Measurements from ENCODE around the gene DIO3.
A peak's percentile ranks its signal among the peaks of the same experiment; 100 is the strongest.

The DIO3 gene

DNA sequence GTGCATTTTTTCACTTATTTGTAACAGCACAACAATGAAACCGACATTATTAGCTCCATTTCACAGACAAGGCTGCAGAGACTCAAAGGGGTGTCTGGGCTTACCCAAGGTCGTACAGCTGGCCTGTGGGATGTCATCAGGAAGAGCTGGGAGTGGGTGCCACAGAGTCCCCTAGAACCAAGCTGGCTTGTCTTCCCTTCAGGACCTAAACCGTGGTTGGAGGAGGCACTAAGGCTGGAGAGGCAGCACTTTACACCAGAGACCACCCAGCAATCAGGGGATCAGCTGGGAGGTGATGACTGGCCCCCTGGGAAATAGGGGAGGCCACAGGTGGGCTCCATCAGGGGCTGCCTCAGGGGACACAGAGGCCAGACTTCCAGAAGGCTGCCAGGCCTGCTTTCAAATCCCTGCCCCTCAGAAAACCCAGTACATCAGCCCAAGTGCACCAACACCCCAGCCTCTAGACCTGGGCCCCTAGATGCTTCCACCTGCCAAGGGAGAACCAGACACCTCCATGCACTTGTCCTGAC lies 28.3 kb downstream of the DIO3 start:
- no peak overlapping the region for H3K4me3 Mint-ChIP-seq
- no peak for ATAC-seq (replicated peaks)
- peaks cover 0 to 2% of the 10 kb centered on the region in 2 donors for H3K36me3 Mint-ChIP-seq
- peaks cover 0 to 7% of the 10 kb centered on the region in 2 donors for H3K4me1 Mint-ChIP-seq
- no peak overlapping the region for H3K27ac Mint-ChIP-seq
- no peak for DNase-seq
- peaks cover 0 to 2% of the 10 kb centered on the region in 2 donors for H3K9me3 Mint-ChIP-seq
- H3K27me3 Mint-ChIP-seq = peaks cover 0 to 6% of the 10 kb centered on the region in 2 donors

DNA sequence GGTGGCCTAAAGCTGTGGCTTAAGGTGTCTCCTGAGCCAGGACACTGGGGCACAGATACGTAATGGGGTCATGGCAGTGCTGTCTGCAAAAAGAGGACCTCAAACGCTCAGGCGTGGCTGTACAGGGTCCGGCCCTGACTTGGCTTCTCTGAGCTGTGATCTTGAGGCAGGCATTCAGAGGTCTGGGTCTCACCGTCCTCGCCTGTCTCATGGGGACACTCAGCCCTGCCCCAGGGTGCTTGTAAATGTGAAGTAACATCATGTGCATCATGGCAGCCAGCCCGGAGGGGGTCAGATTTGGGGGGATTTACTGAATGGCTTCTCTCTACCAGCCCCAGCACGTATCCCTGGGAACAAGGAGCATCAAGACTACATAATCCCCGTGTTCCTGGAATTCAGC lies 28.8 kb downstream of the DIO3 start:
- ATAC-seq (replicated peaks) (no peak), DNase-seq (no peak)
- peaks cover 0 to 7% of the 10 kb centered on the region in 2 donors for H3K4me1 Mint-ChIP-seq
- H3K27ac Mint-ChIP-seq = no peak overlapping the region
- no peak overlapping the region for H3K4me3 Mint-ChIP-seq
- H3K27me3 Mint-ChIP-seq = peaks cover 0 to 6% of the 10 kb centered on the region in 2 donors
- H3K9me3 Mint-ChIP-seq = peaks cover 0 to 2% of the 10 kb centered on the region in 2 donors
- H3K36me3 Mint-ChIP-seq = peaks cover 0 to 2% of the 10 kb centered on the region in 2 donors

DNA sequence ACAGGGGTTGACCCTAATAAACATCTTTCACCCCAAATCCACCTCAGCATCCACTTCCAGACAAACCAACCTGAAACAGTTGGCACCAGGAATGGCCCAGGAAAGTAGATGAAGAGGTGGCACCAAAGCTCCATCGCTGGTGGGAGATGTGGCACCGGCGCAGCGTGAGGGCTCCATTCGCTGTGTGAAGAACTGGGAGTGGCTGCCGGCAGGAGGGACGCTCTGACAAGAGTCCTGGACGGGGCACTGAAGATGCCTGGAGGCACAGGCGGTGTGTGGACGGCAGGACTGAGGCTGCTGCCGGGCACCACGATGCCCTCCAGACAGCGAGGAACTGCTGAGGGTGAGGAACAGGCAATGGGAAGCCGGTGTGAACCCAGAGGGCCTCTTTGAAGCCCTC lies 29.3 kb downstream of the DIO3 start:
- peaks cover 2 to 3% of the 10 kb centered on the region in 2 donors for H3K9me3 Mint-ChIP-seq
- H3K27me3 Mint-ChIP-seq = peaks cover 0 to 6% of the 10 kb centered on the region in 2 donors
- DNase-seq = no peak
- peaks cover 2 to 9% of the 10 kb centered on the region in 2 donors for H3K4me1 Mint-ChIP-seq
- no peak overlapping the region for H3K4me3 Mint-ChIP-seq
- H3K27ac Mint-ChIP-seq = no peak overlapping the region
- peaks cover 0 to 2% of the 10 kb centered on the region in 2 donors for H3K36me3 Mint-ChIP-seq
- ATAC-seq (replicated peaks) = no peak

DNA sequence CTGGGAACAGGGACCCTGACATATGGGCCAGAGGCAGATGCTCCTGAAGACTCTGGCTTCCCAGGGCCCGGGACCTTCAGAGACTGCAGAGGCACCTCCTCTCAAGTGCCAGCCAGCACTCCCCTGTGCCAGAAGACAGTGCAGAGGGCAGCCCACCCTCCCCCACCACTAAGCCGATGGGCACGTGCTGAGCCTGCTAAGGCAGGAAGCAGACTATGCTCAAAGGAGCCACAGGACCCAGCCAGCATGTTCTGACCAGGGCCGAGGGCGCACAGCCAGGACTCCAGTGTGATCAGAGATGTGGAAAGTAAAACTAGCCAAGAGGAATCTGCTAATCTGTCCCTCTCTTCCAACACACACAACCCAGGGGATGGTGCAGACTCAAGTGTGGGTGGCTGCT lies 29.8 kb downstream of the DIO3 start:
- Mint-ChIP-seq H3K27ac (no peak overlapping the region), H3K27me3 (peaks cover 0 to 6% of the 10 kb centered on the region in 2 donors), H3K4me3 (no peak overlapping the region), H3K9me3 (peaks cover 7% of the 10 kb centered on the region in 2 donors), H3K4me1 (peaks cover 7 to 14% of the 10 kb centered on the region in 2 donors), H3K36me3 (peaks cover 3 to 4% of the 10 kb centered on the region in 2 donors)
- no peak for ATAC-seq (replicated peaks)
- DNase-seq = no peak

DNA sequence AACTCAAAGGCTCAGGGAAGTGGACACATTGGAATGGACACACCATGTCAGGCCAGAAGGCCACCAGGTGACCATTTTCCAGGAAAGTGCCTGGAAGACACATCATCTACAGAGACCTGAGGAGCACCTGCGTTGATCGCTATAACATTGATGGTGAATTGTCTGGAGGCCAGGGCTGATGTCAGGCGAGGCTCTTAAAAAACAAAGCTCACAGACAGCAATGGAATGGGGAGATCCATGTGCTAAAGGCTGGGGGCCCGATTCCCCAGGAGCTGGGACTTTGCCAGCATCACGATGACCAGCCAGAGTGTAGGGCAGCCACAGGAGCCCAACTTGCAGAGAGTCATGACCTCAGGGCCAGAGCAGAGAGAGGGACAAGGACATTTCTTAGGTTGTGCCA lies 30.3 kb downstream of the DIO3 start:
- Mint-ChIP-seq H3K27ac (no peak overlapping the region), H3K4me1 (peaks cover 11 to 18% of the 10 kb centered on the region in 2 donors), H3K9me3 (peaks cover 9 to 10% of the 10 kb centered on the region in 2 donors), H3K27me3 (peaks cover 0 to 3% of the 10 kb centered on the region in 2 donors), H3K4me3 (no peak overlapping the region), H3K36me3 (peaks cover 8% of the 10 kb centered on the region in 2 donors)
- DNase-seq (no peak), ATAC-seq (replicated peaks) (no peak)

DNA sequence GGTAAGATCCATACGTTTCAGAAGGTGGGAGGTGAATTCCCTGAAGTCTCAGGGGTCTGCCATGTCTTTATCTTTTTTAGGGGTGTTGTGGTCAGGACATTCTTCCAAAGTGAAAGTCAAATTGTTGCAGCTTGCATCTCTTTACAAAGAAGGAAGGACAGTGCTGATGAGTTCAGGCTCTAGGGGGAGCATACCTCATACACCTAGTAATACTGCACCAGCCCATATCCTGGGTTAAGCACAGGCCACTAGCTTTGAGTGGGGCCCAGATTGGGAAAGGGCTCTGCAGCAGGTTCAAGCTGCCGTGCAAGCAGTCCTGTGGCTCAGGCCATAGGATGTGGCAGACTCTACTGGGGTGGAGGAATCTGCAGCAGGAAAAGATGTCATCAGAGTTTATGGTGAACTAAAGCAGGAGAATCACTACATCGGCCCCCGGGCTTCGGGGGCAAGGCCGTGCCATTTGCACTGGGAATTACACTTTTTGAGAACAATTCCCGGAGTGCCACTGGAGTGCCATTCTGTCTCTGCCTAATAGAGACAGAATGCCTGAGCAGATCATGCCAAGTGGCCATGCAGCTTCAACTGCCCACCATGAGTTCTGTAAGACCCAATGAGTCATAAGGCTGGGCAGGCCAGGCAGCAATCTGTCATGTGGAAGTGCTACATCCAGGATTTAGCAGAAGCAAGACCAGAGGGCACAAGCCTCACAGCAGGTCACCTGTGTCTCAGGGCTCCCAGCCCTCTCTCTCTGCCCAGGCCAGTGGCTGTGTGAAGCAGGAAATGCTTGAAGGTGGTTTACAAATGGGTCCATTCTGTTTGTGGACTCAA lies 32.3 kb downstream of the DIO3 start:
- H3K36me3 Mint-ChIP-seq = peaks cover 11% of the 10 kb centered on the region in 2 donors
- no peak overlapping the region for H3K27ac Mint-ChIP-seq
- peaks cover 15 to 17% of the 10 kb centered on the region in 2 donors for H3K9me3 Mint-ChIP-seq
- H3K4me3 Mint-ChIP-seq = no peak overlapping the region
- H3K4me1 Mint-ChIP-seq = peaks cover 20 to 38% of the 10 kb centered on the region in 2 donors
- DNase-seq = no peak
- ATAC-seq (replicated peaks) = no peak
- no peaks in the 10 kb centered on the region for H3K27me3 Mint-ChIP-seq

DNA sequence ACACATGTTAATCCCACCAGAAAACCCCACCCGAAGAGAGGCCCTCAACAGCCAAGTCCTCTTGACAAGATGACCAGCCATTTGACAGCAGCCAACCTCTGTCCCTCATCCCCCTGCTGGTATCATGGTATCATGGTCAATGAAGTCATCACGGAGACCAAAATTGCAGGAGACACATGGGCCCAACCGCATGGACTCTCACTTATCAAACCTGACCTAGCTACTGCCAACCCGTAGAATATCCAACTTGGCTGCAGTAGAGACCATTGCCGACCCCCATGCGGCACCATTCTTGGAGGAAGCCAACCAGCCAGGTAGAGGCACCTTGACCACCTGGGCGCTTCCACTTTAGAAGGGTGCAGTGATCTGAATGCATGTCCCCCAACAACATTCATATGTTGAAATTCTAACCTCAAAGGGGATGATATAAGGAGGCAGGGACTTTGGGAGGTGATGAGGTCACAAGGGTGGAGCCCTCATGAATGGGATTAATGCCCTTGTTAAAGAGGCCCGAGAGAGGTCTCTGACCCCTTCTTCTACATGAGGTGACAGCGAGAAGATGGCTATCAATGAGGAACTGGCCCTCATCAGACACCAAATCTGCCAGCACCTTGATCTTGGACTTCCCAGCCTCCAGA lies 33.3 kb downstream of the DIO3 start:
- Mint-ChIP-seq H3K4me1 (peaks cover 25 to 42% of the 10 kb centered on the region in 2 donors), H3K9me3 (peaks cover 16 to 20% of the 10 kb centered on the region in 2 donors), H3K4me3 (no peak overlapping the region), H3K27me3 (no peaks in the 10 kb centered on the region), H3K27ac (no peak overlapping the region), H3K36me3 (peaks cover 11 to 13% of the 10 kb centered on the region in 2 donors)
- no peak for DNase-seq
- ATAC-seq (replicated peaks) = no peak

DNA sequence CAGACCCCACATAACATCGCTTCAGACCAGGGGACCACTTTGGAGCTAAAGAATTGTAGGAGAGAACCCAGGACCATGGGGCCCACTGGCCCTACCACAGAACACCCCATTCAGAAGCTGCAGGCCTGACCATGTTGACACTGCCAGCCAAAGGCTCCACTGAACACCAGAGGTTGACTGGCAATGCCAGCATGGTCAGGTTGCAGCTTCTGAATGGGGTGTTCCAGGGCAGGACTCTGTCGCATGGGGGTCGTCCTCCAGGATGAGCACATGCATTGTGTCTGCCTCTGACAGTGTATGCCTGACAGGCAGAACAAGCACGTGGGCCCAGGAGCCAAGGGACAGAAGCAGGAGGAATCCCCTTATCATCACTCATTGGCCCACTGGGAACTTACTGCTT lies 34.1 kb downstream of the DIO3 start:
- no peak for DNase-seq
- H3K9me3 Mint-ChIP-seq = peaks cover 16 to 20% of the 10 kb centered on the region in 2 donors
- no peak for ATAC-seq (replicated peaks)
- H3K27ac Mint-ChIP-seq = no peak overlapping the region
- no peak overlapping the region for H3K4me3 Mint-ChIP-seq
- peaks cover 26 to 42% of the 10 kb centered on the region in 2 donors for H3K4me1 Mint-ChIP-seq
- H3K27me3 Mint-ChIP-seq = no peaks in the 10 kb centered on the region
- peaks cover 11 to 13% of the 10 kb centered on the region in 2 donors for H3K36me3 Mint-ChIP-seq

DNA sequence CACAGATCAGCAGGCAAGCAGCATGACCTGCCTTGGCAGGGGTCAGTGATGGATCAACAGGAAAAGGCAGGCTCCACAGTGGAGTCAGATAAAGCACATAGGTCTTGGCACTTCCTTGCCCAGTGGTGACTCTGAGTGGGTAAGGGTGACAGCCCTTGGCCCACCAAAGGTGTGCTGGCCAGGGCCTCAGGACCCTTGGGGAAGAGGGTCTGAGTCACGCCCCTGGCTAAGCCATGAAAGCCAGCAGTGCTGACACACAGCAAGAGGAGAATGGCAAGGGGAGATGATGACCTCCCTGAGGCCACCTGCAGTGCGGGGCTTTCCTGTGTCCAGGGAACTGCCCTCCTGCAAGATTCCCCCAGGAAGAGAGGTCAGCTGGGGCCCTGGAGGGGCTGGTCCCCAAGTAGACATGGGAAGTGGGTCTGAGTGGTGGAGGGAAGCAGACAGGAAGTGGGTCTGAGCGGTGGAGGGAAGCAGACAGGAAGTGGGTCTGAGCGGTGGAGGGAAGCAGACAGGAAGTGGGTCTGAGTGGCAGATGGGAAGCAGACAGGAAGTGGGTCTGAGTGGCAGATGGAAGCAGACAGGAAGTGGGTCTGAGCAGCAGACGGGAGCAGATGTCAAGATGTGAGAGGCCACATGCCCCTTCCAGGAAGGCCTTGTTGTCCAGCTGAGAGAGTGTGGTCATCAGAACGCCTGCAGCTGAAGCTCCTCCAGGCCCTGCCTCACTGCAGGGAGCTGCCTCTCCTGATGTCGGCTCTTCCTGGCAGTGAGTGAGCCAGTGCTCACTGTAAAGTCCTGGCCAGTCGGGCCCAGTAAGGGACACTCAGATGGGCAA lies 34.8 kb downstream of the DIO3 start:
- Mint-ChIP-seq H3K9me3 (peaks cover 16 to 20% of the 10 kb centered on the region in 2 donors), H3K27ac (peak overlapping the region; percentile 95), H3K27me3 (no peaks in the 10 kb centered on the region), H3K36me3 (peaks cover 11 to 13% of the 10 kb centered on the region in 2 donors), H3K4me1 (peaks cover 26 to 42% of the 10 kb centered on the region in 2 donors), H3K4me3 (peak overlapping the region in 1 of 2 donors; percentile 14)
- peak; percentile 51 to 69 for ATAC-seq (replicated peaks)
- no peak for DNase-seq

DNA sequence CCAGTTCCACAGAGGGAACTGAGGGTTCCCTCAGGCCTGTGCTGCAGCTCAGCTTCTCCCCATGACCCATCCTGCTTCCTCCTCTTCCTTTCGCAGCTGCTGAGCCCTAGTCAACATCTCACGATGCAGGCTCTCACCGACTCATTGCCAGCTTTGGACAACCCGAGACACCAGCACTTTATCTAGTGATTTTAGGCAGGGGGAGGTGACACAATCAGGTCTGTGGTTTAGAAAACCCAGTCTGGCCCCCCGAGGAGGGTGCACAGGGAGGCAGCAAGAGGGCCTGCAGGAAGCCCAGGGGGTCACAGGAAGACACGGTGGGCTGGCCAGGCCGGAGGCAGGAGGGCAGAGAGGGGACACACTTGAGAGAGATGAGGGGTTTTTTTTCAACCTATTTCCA lies 35.4 kb downstream of the DIO3 start:
- peak in 1 of 2 donors; percentile 14 for ATAC-seq (replicated peaks)

DNA sequence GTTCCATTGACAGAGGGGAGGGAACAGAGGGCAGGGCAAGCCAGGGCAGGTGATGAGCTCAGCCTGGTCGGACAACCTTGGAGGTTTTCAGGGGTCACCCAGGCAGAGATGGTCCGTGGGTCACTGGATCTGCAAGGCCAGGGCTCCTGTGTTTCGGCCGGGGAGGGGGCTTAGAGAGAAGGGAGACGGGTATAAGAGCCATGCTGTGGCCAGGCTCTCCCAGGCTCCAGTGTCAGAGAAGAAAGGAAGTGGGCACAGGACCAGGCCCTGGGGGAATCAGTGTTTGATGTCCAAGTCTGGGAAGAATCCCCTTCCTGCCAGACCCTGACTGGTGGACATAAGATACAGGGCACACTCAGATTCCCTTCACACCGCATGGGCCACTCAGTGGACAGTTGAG lies 36.9 kb downstream of the DIO3 start:
- DNase-seq (no peak), ATAC-seq (replicated peaks) (no peak)
- no peak overlapping the region for H3K27ac Mint-ChIP-seq
- no peak overlapping the region for H3K4me3 Mint-ChIP-seq
- H3K27me3 Mint-ChIP-seq = no peaks in the 10 kb centered on the region
- H3K9me3 Mint-ChIP-seq = peaks cover 16 to 20% of the 10 kb centered on the region in 2 donors
- peaks cover 11 to 13% of the 10 kb centered on the region in 2 donors for H3K36me3 Mint-ChIP-seq
- H3K4me1 Mint-ChIP-seq = peaks cover 26 to 42% of the 10 kb centered on the region in 2 donors

More for the DNA sequence above, 35.4 kb downstream of the DIO3 start:
- H3K4me3 Mint-ChIP-seq = no peak overlapping the region
- DNase-seq = no peak
- H3K4me1 Mint-ChIP-seq = peaks cover 26 to 42% of the 10 kb centered on the region in 2 donors
- H3K27me3 Mint-ChIP-seq = no peaks in the 10 kb centered on the region
- peaks cover 16 to 20% of the 10 kb centered on the region in 2 donors for H3K9me3 Mint-ChIP-seq
- H3K27ac Mint-ChIP-seq = peak overlapping the region; percentile 48
- H3K36me3 Mint-ChIP-seq = peaks cover 11 to 13% of the 10 kb centered on the region in 2 donors

DNA sequence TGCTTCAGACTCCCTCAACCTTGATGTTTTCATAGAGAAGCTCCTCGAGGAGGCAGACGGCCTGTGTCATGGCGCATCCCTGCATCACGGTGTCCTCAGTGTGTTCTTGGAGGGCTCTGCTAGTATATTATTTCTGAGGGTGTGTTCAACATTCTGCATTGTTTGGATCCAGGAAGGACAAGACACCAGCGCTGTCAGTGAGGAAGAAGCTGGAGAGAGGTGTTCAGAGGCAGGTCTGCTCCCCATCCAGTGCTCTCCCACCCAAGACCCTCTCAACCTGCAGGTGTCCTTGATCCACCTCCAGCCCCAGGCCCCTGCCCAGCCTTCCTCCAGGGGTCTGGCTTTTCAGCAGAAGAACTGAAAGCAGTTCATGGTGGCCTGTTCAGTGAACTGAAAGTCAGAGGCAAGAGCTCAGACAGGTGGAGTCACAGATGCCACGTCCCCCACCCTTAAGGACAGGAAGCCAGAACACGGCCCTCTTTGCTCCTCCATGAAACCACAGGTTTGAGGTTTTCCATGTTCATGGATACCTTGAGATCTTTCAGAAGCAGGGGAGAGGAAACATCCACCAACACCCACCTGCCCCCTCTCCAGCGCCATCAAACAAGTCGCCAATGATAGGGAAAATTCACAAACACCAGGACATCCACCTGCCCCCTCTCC lies 37.4 kb downstream of the DIO3 start:
- H3K4me1 Mint-ChIP-seq = peaks cover 26 to 42% of the 10 kb centered on the region in 2 donors
- no peak overlapping the region for H3K4me3 Mint-ChIP-seq
- H3K36me3 Mint-ChIP-seq = peaks cover 11 to 13% of the 10 kb centered on the region in 2 donors
- H3K27me3 Mint-ChIP-seq = no peaks in the 10 kb centered on the region
- H3K27ac Mint-ChIP-seq = peak overlapping the region; percentile 62
- no peak for DNase-seq
- no peak for ATAC-seq (replicated peaks)
- peaks cover 16 to 20% of the 10 kb centered on the region in 2 donors for H3K9me3 Mint-ChIP-seq

DNA sequence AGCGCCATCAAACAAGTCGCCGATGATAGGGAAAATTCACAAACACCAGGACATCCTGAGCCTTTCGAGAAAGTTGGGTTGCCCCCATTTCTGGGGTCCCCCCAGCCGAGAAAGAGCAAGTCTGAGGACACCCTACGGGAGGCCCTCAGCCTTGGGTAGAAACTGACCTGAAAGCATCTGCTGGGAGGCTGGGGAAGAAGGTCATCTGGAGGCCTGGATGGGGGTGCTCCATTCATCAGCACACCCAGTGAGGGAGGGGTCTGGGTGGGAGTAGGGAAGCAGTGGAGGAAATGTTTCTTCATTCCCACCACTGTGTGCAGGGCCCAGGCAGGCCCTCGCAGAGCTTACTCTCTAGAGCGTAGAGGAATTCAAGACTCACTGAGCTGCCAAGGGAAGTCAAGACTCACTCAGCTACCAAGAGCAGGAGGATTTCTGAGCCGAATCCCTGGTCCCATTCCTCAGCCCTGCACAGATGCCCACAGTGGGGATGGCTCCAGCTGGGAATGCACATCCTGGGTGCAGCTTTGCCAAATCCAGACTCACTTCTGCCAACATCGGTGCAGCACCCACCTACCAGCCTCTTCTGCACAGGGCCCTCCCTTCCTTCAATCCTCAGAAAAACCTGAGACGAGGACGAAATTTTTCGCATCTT lies 38.1 kb downstream of the DIO3 start:
- no peak for ATAC-seq (replicated peaks)
- Mint-ChIP-seq H3K4me3 (no peak overlapping the region), H3K9me3 (peaks cover 14 to 20% of the 10 kb centered on the region in 2 donors), H3K4me1 (peaks cover 26 to 36% of the 10 kb centered on the region in 2 donors), H3K36me3 (peaks cover 11% of the 10 kb centered on the region in 2 donors), H3K27me3 (peaks cover 0 to 3% of the 10 kb centered on the region in 2 donors), H3K27ac (no peak overlapping the region)
- DNase-seq = no peak

All from stimulated activated naive B cell treated with anti-CD40 and anti-IgM and Interleukin-4, amounts not matched to agents 10 μg/mL and 1 μg/mL and 100 μg/mL, for 72 hours (primary cell).